ENCODE data around the gene CAMK2N2.
"Not testable (repeated sequence)": the region's sequence is repeated elsewhere in the genome, so short reads cannot be mapped to it uniquely, and the experiment has no call there.

- not testable (repeated sequence) for TF ChIP-seq CTCF, POLR2A (IDR thresholded peaks at IDR 0.05)
Observed at GRCh38 chr3:184267249-184267648, 5.9 kb upstream of the CAMK2N2 start.

Measured in right lobe of liver (tissue), 4 donors.